CD14-positive monocyte (primary cell): ENCODE data around the gene ARHGAP30. TPM values are rescaled to one million over a fixed set of nuclear protein-coding genes. Genes with fewer than 3 reads are reported as not detected.
"Not testable (repeated sequence)": the region's sequence is repeated elsewhere in the genome, so short reads cannot be mapped to it uniquely, and the experiment has no call there.

Experiments used
- DNase-seq, 3 donors: peaks; one replicate each; pipeline ENCODE4 v3.0.0-alpha.2; 2011 to 2022
- H2AFZ ChIP-seq: 2 replicates; pipeline ENCODE4 v1.6.0; 2012; ENCODE audit warnings: mild to moderate bottlenecking, low read depth, low read length, inconsistent platforms; ENCODE audit not compliant: insufficient read depth, poor library complexity, severe bottlenecking
- H3K27ac ChIP-seq, 2 donors: 1 replicate in 1 of 2; 2 replicates in 1 of 2; pipeline ENCODE4 v1.5.1; 2012 to 2013; ENCODE audit warnings: low read length in 2 of 2, control low read depth in 1 of 2, inconsistent platforms in 1 of 2, low read depth in 1 of 2, mild to moderate bottlenecking in 1 of 2
- H3K27me3 ChIP-seq, 2 donors: one replicate each; pipeline versions ENCODE4 v1.6.0 to v1.6.1; 2011 to 2013; ENCODE audit warnings: low read length in 2 of 2; ENCODE audit not compliant: control insufficient read depth in 2 of 2, insufficient read depth in 2 of 2
- H3K36me3 ChIP-seq, 2 donors: replicated peaks in 1 of 2; 1 replicate in 1 of 2; 2 replicates in 1 of 2; pipeline versions ENCODE4 v1.5.1 to v1.6.1; 2012 to 2013; ENCODE audit warnings: low read length in 2 of 2, control low read depth in 1 of 2, inconsistent platforms in 1 of 2, mild to moderate bottlenecking in 1 of 2; ENCODE audit not compliant: insufficient read depth in 2 of 2, control insufficient read depth in 1 of 2
- H3K4me1 ChIP-seq, 2 donors: 1 replicate in 1 of 2; 2 replicates in 1 of 2; pipeline versions ENCODE4 v1.5.1 to v1.6.1; 2012 to 2013; ENCODE audit warnings: low read length in 2 of 2, control low read depth in 1 of 2, inconsistent platforms in 1 of 2, mild to moderate bottlenecking in 1 of 2, moderate library complexity in 1 of 2; ENCODE audit not compliant: insufficient read depth in 2 of 2, control insufficient read depth in 1 of 2
- H3K4me2 ChIP-seq: replicated peaks from 2 replicates; pipeline ENCODE3; 2012; ENCODE audit warnings: low read length, moderate library complexity, mild to moderate bottlenecking; ENCODE audit not compliant: poor library complexity, severe bottlenecking; ENCODE audit errors: extremely low read depth
- H3K4me3 ChIP-seq, 3 experiments: fragments of 200-600 bp in 1 of 3; sonication (generic) in 1 of 3; replicated peaks in 1 of 3; 1 replicate in 2 of 3; 2 replicates in 1 of 3; pipeline ENCODE4 v1.5.1; 2011 to 2013; ENCODE audit warnings: low read length in 3 of 3, mild to moderate bottlenecking in 3 of 3, control low read depth in 2 of 3, low read depth in 2 of 3, inconsistent platforms in 1 of 3, moderate library complexity in 1 of 3
- H3K79me2 ChIP-seq: 2 replicates; pipeline ENCODE4 v1.6.0; 2012; ENCODE audit warnings: mild to moderate bottlenecking, control low read depth, inconsistent platforms, low read length, moderate library complexity; ENCODE audit not compliant: insufficient read depth
- H3K9ac ChIP-seq: 2 replicates; pipeline ENCODE4 v1.6.0; 2017; ENCODE audit warnings: low read length, mild to moderate bottlenecking; ENCODE audit not compliant: insufficient read depth, poor library complexity, severe bottlenecking
- H3K9me3 ChIP-seq, 2 donors: replicated peaks in 1 of 2; 1 replicate in 1 of 2; 2 replicates in 1 of 2; pipeline versions ENCODE4 v1.5.1 to v1.6.1; 2012 to 2013; ENCODE audit warnings: low read length in 2 of 2, control low read depth in 1 of 2; ENCODE audit not compliant: control insufficient read depth in 1 of 2, insufficient read depth in 1 of 2
- H4K20me1 ChIP-seq: 2 replicates; pipeline ENCODE4 v1.6.0; 2012; ENCODE audit warnings: mild to moderate bottlenecking, low read length, control low read depth, moderate library complexity; ENCODE audit not compliant: insufficient read depth
- H3K27ac Mint-ChIP-seq, 7 donors: one replicate each; pipeline ENCODE4 v1.8.0; 2020; ENCODE audit warnings: mild to moderate bottlenecking in 7 of 7, mixed read lengths in 7 of 7, moderate library complexity in 6 of 7, inconsistent platforms in 2 of 7
- H3K27me3 Mint-ChIP-seq, 3 donors: one replicate each; pipeline ENCODE4 v1.8.0; 2021 to 2022; ENCODE audit warnings: low read depth in 3 of 3, mild to moderate bottlenecking in 3 of 3, mixed read lengths in 3 of 3, moderate library complexity in 3 of 3, inconsistent platforms in 1 of 3
- H3K36me3 Mint-ChIP-seq, 2 donors: one replicate each; pipeline ENCODE4 v1.8.0; 2020; ENCODE audit warnings: mixed read lengths in 2 of 2, inconsistent platforms in 1 of 2, mild to moderate bottlenecking in 1 of 2
- H3K4me1 Mint-ChIP-seq: one replicate; pipeline ENCODE4 v1.8.0; 2020; ENCODE audit warnings: mild to moderate bottlenecking, mixed read lengths
- H3K4me3 Mint-ChIP-seq, 2 donors: one replicate each; pipeline ENCODE4 v1.8.0; 2020; ENCODE audit warnings: mild to moderate bottlenecking in 2 of 2, mixed read lengths in 2 of 2, moderate library complexity in 1 of 2
- H3K9me3 Mint-ChIP-seq, 7 donors: one replicate each; pipeline ENCODE4 v1.8.0; 2020 to 2022; ENCODE audit warnings: mixed read lengths in 7 of 7, mild to moderate bottlenecking in 6 of 7, moderate library complexity in 6 of 7, inconsistent platforms in 2 of 7
- CTCF ChIP-seq: fragments of 200-600 bp; IDR thresholded peaks from one replicate; pipeline ENCODE4 v1.8.0; 2022; ENCODE audit warnings: antibody characterized with exemption, mild to moderate bottlenecking
- WGBS: methylation state at CpG from one replicate; pipeline ENCODE4 v1.1.5; 2013; ENCODE audit warnings: missing lambda C conversion rate; ENCODE audit not compliant: insufficient coverage; 5-methylcytosine and 5-hydroxymethylcytosine counted together
- intact Hi-C, 2 donors: fragments of 100-400 bp; cut with micrococcal nuclease; formaldehyde crosslinking; loops; one replicate each; pipeline versions ENCODE4 v1.15.0 to v1.15.1; 2023
- polyA minus RNA-seq: library from RNA; depleted of rRNA, polyadenylated mRNA; stranded (reverse); fragments of >200 nt; gene quantifications from 2 replicates; pipeline ENCODE4 v1.2.3, GENCODE V29; 2012
- polyA plus RNA-seq, 3 donors: library from polyadenylated mRNA; depleted of rRNA in 1 of 3; unstranded in 2 of 3; stranded (reverse) in 1 of 3; fragments of 300-500 nt in 2 of 3; fragments of >200 nt in 1 of 3; fragmentation: Illumina TruSeq in 2 of 3; gene quantifications; 1 replicate in 2 of 3; 2 replicates in 1 of 3; pipeline ENCODE4 v1.2.3, GENCODE V29; 2012 to 2021
- total RNA-seq, 12 experiments: library from RNA in 1 of 12; stranded (reverse) in 1 of 12; fragments of 120-200 nt in 1 of 12; gene quantifications; one replicate each; pipeline ENCODE4 v1.2.4 and lab custom pipeline; 2013 to 2026; ENCODE audit warnings: mixed read lengths in 6 of 12, inconsistent platforms in 1 of 12

ARHGAP30 gene
- total RNA-seq (2013): 229 TPM
- polyA plus RNA-seq (100 to 1,000 TPM; 101 to 140 (median 129) TPM), polyA minus RNA-seq (178 and 283 TPM in 2 replicates), total RNA-seq (lab: John Stamatoyannopoulos, UW) (11.6 to 277 (median 187) reads per million in 11 experiments)

GRCh38 chr1:161069731-161070270 lies at the start of gene ARHGAP30:
Gene ARHGAP30 (minus strand): TSS chr1:161069891. CDS start chr1:161069624, 267 bp downstream.
- DNase-seq: peak; percentile 95 to 98 (median 96)
- peaks cover 0 to 2% (median 1%) of the 10 kb centered on the region in 3 donors for H3K27me3 Mint-ChIP-seq
- peaks cover 0 to 2% (median 0%) of the 10 kb centered on the region in 7 donors for H3K9me3 Mint-ChIP-seq
- Histone ChIP-seq H2AFZ (peak within 1 kb of the TSS; percentile 30), H3K4me2 (peak within 1 kb of the TSS; percentile 84), H4K20me1 (peaks cover 19% of the 10 kb centered on the region), H3K79me2 (peaks cover 57% of the 10 kb centered on the region), H3K36me3 (peaks cover 3 to 5% of the 10 kb centered on the region in 2 donors), H3K9ac (peak within 1 kb of the TSS; percentile 97), H3K27me3 (no peaks in the 10 kb centered on the region), H3K4me1 (peaks cover 51 to 58% of the 10 kb centered on the region in 2 donors), H3K9me3 (no peaks in the 10 kb centered on the region), H3K4me3 (peak within 1 kb of the TSS; percentile 85 to 97 (median 96)), H3K27ac (peak within 1 kb of the TSS; percentile 93 to 97)
- intact Hi-C loops: loop anchor here (2.0 to 5.0 kb wide), 5 partner anchors 23 to 69 kb away; partner anchors contain the start of genes DEDD (in 1 of the 2), NIT1 (in 1 of the 2) and PFDN2 (in 1 of the 2)
- H3K4me1 Mint-ChIP-seq: peaks cover 56% of the 10 kb centered on the region
- H3K36me3 Mint-ChIP-seq: peaks cover 6 to 30% of the 10 kb centered on the region in 2 donors
- TF ChIP-seq CTCF: no peak
- peak within 1 kb of the TSS; percentile 98 to 100 (median 99) for H3K27ac Mint-ChIP-seq
- 0% methylated on average over 4 of the region's 9 CpGs for WGBS
- peak within 1 kb of the TSS; percentile 99 for H3K4me3 Mint-ChIP-seq

- Mint-ChIP-seq H3K4me3 (peak within 1 kb of the TSS; percentile 90 to 95), H3K27me3 (no peaks in the 10 kb centered on the region), H3K9me3 (peaks cover 0 to under 1% (median 0%) of the 10 kb centered on the region in 7 donors), H3K36me3 (peaks cover 23 to 40% of the 10 kb centered on the region in 2 donors), H3K4me1 (peaks cover 90% of the 10 kb centered on the region), H3K27ac (peak within 1 kb of the TSS; percentile 89 to 98 (median 94))
- Histone ChIP-seq H3K79me2 (peaks cover 79% of the 10 kb centered on the region), H3K27me3 (no peaks in the 10 kb centered on the region), H4K20me1 (peaks cover 40% of the 10 kb centered on the region), H3K27ac (peak within 1 kb of the TSS; percentile 89 to 99), H3K4me3 (peak within 1 kb of the TSS; percentile 71 to 100 (median 86)), H3K9ac (peak within 1 kb of the TSS; percentile 96), H3K9me3 (no peaks in the 10 kb centered on the region), H3K4me2 (peak within 1 kb of the TSS; percentile 97), H3K36me3 (peaks cover 18 to 27% of the 10 kb centered on the region in 2 donors), H3K4me1 (peaks cover 72 to 92% of the 10 kb centered on the region in 2 donors), H2AFZ (peak within 1 kb of the TSS; percentile 95)
- TF ChIP-seq CTCF: no peak
- intact Hi-C loops: loop anchor here in 1 of 2 donors (2.0 to 5.0 kb wide), 3 partner anchors 15 to 51 kb away; partner anchors contain the start of genes ARHGAP30, DEDD and UFC1
- DNase-seq: peak; percentile 77 to 80 (median 78)
- under 1% methylated on average over 52 of the region's 58 CpGs for WGBS
Measured at GRCh38 chr1:161117759-161118581, 48.3 kb upstream of the ARHGAP30 start, which contains the start of the genes NIT1 and PFDN2. Gene NIT1 (plus strand): TSS chr1:161118105. CDS start chr1:161118177, 72 bp downstream. Gene PFDN2 (minus strand): TSS chr1:161118037. CDS start chr1:161118026, 11 bp downstream.

- peak overlapping the region; percentile 97 for H3K4me2 ChIP-seq
- peak overlapping the region in 1 of 2 donors; percentile 99 for H3K27ac ChIP-seq
- H2AFZ ChIP-seq, H3K27me3 Mint-ChIP-seq, H3K27me3 ChIP-seq, H3K4me3 Mint-ChIP-seq, H3K9me3 ChIP-seq, DNase-seq, H3K9ac ChIP-seq, H3K9me3 Mint-ChIP-seq, H3K4me3 ChIP-seq: not testable (repeated sequence)
- peaks cover 99% of the 10 kb centered on the region for H3K79me2 ChIP-seq
- peaks cover 87% of the 10 kb centered on the region for H3K4me1 Mint-ChIP-seq
- WGBS: 86% methylated on average over 6 of the region's 6 CpGs
- H4K20me1 ChIP-seq: peaks cover 54% of the 10 kb centered on the region
- peaks cover 11 to 25% of the 10 kb centered on the region in 2 donors for H3K36me3 Mint-ChIP-seq
- peaks cover 66 to 89% of the 10 kb centered on the region in 2 donors for H3K4me1 ChIP-seq
- intact Hi-C loops: loop anchor here in 1 of 2 donors (5.0 kb wide), 2 partner anchors 36 to 49 kb away; partner anchors contain the start of genes ARHGAP30 and UFC1
- peak overlapping the region in 6 of 7 donors; percentile 11 to 94 (median 85) for H3K27ac Mint-ChIP-seq
- H3K36me3 ChIP-seq: peaks cover 7 to 12% of the 10 kb centered on the region in 2 donors
Measured at GRCh38 chr1:161115961-161116360, 46.3 kb upstream of the ARHGAP30 start.
